GM21576 (cell line): Measurements from ENCODE around the gene ZNF74.

ENCODE experiments used
- ATAC-seq: cut with Tn5 transposase; IDR thresholded peaks from one replicate; pipeline ENCODE4 v1.9.1; 2021; ENCODE audit warnings: mild to moderate bottlenecking, moderate library complexity; ENCODE audit not compliant: unreplicated experiment

ZNF74 gene

DNA sequence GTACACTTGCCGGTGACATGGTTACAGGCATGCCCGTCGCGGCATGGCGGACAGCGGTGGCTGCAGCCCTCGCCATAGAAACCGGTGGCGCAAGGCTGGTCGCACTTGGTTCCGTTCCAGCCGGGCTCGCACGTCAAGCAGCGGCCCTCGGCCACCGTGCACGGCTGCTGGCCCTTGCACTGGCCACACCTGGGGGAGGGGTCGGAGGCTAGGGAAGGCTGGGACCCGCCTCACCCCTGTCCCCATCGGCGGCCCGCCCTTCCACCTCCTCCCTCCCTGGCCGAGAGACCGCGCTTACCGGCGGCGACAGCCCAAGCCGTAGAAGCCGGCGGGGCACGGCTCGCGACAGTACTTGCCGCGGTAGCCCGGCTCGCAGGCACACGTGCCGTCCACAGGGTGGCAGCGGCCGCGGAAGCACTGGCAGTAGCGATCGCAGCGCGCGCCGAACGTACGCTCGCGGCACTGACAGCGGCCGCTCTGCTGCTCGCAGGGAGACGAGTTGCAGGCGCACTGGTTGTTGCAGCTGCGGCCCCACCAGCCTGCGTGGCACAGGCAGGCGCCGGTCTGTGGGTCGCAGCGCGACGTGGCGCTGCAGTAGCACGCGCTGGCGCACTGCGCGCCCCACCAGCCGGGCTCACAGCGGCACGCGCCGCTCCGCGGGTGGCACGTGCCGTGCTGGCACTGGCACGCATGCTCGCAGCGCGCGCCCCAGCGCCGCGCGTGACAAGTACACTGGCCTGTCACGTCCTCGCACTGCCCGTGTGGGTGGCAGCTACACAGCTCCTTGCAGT is 37.0 kb downstream of the ZNF74 start:
- no peak for ATAC-seq

DNA sequence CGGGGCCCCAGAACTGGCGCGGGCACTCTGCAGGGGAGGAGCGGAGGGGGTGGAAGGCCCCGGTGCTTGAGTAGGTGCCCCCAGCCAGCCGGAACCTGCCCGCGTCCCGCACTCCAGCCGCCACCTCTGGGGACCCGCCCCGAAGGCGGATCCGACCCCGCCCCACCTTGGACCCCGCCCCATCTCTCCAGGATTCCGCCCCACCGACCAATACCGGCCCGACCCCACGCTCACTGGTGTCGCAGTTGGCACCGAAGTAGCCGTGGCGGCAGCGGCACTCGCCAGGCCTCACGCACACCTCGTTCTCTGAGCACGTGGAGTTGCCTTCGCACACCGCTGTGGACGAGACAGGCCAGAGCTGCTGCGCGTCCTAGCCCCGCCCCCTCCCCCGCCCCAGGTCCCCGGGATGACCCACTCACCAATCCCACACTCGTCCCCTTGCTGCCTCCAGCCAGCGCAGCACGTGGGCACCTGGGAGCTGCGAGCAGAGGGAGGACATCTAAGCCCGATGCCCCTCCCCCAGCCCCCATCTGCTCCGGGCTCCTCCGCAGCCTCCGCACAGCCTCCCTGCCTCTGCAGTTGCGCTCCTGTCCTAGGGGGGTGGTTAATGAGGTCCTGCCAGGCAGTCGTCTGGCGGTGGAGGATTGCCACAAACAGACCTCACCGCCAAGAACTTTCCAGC is 37.7 kb downstream of the ZNF74 start:
- ATAC-seq = no peak

DNA sequence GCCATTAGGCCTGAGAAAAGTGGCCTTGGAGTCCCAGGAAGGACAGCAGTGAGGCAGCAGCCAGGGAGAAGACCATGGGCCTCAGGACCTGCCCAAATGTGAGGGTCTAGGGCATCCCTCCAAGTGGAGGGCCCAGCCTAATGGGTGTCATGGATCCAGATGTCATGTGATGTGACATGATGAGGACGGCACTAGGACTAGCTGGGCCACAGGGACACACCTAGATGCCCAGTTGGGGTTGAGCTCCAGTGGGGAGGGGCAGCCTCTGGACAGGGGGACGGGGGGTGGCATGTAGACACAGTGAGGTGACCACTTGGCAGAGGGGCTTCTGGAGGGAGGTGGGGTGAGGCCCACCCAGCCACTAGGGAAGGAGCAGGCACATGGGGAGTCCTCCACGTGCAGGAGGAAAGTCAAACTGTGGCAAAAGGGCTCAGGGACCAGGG is 38.3 kb downstream of the ZNF74 start:
- no peak for ATAC-seq

DNA sequence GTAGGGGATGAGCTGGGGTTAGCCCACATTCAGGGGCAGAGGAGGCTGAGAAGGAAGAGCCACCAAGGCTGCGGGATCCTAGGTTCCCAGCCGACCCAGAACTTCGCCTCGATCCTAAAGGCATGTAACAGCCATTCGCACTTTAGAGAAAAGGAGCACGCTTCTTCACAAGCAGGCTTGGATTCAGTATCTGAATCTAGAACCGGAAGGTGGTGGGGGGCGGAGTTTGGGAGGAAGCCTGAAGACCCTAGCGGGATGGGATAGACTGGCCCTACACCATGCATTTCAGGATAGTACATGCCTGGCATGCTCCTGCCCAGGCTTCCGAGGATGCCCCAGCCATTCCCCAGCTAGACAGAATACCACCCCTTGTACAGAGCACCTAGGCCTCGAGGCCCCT is 39.2 kb downstream of the ZNF74 start:
- ATAC-seq = no peak

- ATAC-seq = no peak
These were observed 39.8 kb downstream of the ZNF74 start for GRCh38 chr22:20433686-20434241.

DNA sequence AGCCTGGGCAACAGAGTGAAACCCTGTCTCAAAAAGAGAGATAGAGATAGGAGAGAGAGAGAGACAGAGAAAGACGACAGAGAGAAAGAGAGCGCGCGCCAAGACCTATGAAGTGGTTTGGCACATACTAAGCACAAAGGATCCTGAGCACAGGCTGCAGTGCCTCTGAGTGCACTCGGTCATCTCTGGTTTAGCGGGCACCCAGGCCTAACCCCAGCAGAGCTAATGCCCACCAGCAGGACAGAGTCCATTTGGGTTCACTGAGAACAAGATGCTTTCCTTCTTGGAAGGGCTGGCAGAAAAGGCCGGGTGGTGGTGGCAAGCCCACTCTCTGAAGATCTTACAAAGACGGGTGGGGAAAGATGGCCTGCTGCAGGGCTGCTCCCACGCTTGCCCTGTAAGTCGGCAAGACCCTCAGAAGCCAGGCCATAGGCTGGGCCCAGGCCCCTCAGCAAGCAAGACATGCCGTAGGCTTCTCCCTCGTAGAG is 40.4 kb downstream of the ZNF74 start:
- ATAC-seq = no peak

GRCh38 chr22:20434773-20435172 is 40.8 kb downstream of the ZNF74 start:
- ATAC-seq = no peak

GRCh38 chr22:20435436-20436306 is 41.7 kb downstream of the ZNF74 start:
- no peak for ATAC-seq

GRCh38 chr22:20436307-20436767 is 42.4 kb downstream of the ZNF74 start:
- no peak for ATAC-seq

DNA sequence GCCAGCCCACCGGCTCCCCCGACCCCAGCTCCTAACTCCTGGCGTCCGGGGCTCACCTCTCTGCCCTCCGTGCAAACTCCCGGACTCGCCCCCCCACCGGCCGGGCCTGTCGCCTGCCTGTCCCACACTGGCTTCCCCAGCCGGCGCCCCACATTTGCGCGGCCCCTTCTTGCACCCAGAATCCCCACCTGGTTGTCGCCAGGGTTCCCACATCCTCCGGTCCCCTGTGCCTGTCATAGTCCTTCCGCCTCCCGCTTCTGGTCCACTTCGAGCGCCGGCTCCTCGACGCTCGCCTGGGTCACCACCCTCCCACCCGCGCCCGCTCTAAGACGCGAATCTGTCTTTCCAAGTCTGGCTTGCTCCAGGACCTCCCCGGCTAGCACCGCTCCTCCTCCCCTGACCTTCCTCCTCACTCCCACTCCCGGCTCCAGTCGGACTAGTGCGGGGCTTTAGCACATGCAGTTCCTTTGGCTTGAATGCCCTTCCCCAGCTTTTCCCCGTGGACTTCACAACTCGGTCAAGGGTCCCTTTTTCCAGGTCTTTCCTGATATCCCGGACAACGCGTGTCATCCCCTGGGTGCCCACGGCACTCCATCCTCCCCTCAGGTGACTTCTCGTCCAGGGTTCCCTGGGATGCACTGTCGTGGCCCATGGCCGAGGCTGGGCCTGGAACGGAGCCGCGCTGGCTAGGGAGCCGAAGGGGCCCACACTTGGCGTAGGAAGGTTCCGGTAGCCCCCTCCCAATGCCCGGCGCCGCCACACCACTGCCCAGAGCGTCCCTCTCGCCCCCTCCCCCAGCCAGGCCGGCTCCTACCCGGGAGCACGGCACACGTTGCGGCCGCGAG is 43.0 kb downstream of the ZNF74 start:
- no peak for ATAC-seq

DNA sequence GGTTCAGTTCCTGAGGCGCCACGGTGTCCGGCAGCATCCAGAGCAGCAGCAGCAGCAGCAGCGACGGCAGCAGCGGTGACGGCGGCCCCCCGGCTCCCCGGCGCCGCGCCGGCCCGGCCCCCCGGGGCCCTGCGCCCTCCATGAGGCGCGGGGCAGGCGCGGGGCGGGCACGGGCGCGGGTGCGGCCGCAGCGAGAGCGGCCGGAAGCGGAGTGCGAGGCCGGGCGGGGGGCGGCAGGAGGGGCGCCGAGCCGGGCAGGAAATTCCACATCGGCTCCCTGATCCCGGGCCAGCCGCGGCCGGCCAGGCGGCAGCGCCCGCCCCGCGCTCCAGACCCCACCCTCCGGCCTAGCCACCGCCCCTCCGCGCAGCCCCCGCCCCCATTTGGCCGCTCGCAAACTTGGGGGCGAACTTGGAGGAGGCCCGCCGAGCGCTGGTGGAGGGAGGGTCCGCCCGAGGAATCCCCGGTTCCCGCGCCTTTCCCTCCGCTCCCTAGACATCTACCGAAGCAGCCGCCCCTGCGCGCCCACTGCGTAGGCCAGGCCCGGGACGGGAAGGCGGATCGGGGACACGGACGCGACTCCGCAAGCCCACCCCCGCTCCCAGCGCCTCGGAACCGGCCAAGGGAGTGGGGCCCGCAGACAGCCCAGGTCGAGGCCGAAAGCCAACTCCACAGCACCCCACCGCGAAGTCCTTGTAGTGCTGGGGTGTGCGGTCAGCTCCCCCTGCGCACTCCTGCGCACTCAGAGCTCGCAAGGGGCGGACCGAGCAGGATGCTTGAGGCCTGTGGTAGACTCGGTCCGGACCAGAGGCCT is 43.9 kb downstream of the ZNF74 start, which contains the start of gene SCARF2:
SCARF2 (minus strand) TSS at position 213 of the 814 bp plus-strand sequence; CDS start at position 142, 71 bp downstream.
- ATAC-seq = no peak

- no peak for ATAC-seq
These were observed 44.4 kb downstream of the ZNF74 start for GRCh38 chr22:20438427-20438677.

DNA sequence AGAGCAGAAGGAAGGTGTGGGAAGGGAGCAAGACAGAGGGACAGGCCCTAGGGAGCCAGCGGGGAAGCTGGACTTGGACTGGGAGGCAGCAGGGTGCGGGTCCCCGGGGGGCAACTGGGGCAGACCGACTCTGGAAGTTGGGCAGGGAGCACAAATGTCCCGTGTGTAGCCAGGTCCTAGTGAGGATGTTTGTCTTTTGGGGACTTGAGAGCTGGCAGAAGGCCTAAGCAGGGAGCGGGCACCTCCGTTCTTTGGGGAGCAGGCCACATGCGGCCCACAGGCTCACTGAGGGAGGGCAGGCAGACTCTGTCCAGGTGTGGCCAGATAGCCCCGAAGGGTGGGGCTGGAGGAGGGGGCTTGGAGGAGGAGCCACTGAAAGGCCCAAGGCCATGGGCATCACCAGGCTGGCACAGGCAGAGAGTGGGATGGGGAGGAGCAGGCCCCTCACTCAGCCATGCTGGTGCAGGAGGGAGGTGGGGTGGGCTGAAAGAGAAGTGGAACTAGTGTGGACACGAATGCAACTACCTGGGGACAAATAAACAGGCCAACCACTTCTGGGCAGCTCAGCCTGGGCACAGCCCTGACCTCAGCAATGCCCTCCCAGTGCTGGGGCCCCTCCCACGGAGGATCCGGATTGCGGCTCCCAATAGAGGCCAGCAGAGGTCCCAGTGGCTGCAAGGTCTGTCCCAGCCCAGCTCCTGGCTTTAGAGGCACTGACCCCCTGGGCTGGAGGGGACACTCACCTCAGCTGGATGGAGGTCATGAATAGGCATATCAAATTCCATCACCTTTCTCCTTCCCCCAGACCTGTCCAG is 44.9 kb downstream of the ZNF74 start:
- no peak for ATAC-seq

GRCh38 chr22:20439556-20439927 is 45.6 kb downstream of the ZNF74 start:
- no peak for ATAC-seq

DNA sequence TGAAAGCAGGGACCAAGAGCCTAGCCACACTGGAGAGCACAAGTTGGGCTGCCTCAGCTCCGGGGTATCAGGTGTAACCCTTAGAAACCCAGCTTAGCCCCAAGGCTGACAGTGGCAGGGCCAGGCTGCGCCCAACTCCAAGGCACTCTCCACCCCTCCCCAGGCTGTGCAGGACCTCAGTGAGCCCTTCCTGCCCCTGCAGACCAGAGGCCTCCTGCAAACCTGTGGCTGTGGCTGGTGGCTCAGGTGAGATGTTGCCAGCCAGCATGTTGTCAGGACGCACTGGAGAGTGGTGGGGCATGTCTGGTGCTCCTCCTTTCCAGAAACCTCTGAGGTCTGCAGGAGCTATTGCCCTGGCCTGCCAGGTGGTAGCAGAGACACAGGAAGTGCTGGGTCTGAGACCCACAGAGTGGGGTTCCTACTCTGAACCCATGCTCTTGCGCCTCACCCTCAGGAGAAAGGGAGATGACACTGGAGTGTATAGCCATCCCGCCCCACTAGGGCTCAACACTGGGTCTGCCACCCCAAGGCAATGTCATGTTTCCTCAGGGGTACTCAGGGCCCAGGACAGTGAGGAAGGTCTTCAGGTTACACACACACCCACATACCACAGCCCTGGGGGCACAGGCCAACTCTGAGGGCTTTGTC is 46.1 kb downstream of the ZNF74 start:
- ATAC-seq = no peak

DNA sequence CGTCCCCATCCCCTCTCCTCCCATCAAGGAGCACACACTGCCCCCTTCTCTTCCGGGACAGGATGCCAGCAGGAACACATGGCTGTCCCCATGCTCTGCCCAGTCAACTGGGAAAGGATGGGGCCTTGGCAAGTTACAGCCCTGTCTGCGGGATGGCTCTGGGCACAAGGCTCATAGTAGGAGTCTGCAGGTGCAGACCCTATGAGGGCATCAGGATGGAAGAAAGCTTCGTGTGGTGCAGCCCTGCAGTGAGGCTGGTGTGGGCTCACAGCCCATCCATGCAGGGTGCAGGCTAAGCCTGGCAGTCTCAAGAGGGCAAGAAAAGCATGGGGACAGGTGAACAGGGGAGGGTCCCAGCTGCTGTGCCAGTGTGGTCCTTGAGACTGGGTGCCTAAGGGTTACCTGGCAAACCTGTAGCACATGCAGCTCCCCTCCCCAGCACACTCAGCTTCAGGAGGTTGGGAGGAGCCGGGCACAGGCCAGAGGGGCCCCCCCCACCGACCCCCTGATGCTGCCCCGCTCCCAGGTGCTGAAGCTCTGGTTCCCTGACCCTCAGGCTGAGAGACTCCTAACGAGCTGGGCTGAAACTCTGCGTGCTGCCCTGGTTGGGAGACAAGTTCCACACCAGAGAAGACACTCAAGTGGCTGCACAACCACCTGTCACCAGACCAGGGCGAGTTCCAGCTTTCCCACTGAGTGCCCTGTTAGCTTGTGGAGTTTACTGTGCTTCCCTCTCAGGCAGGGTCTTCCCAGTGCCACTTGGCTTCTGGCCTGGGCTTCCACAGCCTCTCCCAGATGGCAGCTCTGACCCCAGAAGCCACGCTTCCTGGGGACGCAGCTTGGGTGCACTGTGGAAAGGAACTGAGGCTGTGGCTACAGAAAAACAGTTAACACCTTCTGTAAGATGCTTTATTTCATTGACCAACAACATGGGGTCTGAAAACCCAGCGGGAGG is 47.0 kb downstream of the ZNF74 start:
- no peak for ATAC-seq
